Suppressor macrophage treated with lipopolysaccharide for 1 hour (primary cell): Measurements from ENCODE around the gene S100A8.
A peak's percentile ranks its signal among the peaks of the same experiment; 100 is the strongest.

Experiments used
- DNase-seq, 3 donors: peaks; one replicate each; pipeline ENCODE4 v3.0.0-alpha.2; 2020 to 2022

S100A8 gene

GRCh38 chr1:153389973-153390879 is 647 bp downstream of the S100A8 start:
- peak; percentile 27 to 38 (median 32) for DNase-seq

- DNase-seq, result peak in 1 of 3 donors; percentile 28
Measured at GRCh38 chr1:153389401-153389800, 1.5 kb downstream of the S100A8 start.

GRCh38 chr1:153387785-153388184 is 3.1 kb downstream of the S100A8 start:
- no peak for DNase-seq

GRCh38 chr1:153387001-153387400 is 3.9 kb downstream of the S100A8 start:
- DNase-seq, result no peak

- peak; percentile 81 to 92 (median 88) for DNase-seq
Measured at GRCh38 chr1:153386500-153386901, 4.4 kb downstream of the S100A8 start.

GRCh38 chr1:153384958-153385580 is 5.8 kb downstream of the S100A8 start:
- peak; percentile 82 to 87 (median 86) for DNase-seq

GRCh38 chr1:153380711-153381110 is 10.2 kb downstream of the S100A8 start:
- no peak for DNase-seq

GRCh38 chr1:153379591-153379990 is 11.3 kb downstream of the S100A8 start:
- no peak for DNase-seq

- DNase-seq, result peak; percentile 80 to 94 (median 92)
Measured at GRCh38 chr1:153375511-153375910, 15.4 kb downstream of the S100A8 start, which contains the start of gene S100A12. Gene S100A12 (minus strand): TSS chr1:153375621. CDS start chr1:153374592, 1,029 bp downstream.

GRCh38 chr1:153374071-153374470 is 16.8 kb downstream of the S100A8 start:
- DNase-seq, result peak; percentile 51 to 59 (median 53)

- no peak for DNase-seq
Measured at GRCh38 chr1:153372571-153372970, 18.3 kb downstream of the S100A8 start.

GRCh38 chr1:153371231-153371630 is 19.6 kb downstream of the S100A8 start:
- DNase-seq, result no peak

GRCh38 chr1:153370146-153370545 is 20.7 kb downstream of the S100A8 start:
- no peak for DNase-seq

- peak in 2 of 3 donors; percentile 42 to 52 for DNase-seq
Measured at GRCh38 chr1:153368495-153368894, 22.4 kb downstream of the S100A8 start.

GRCh38 chr1:153367090-153367489 is 23.8 kb downstream of the S100A8 start:
- DNase-seq, result no peak

- DNase-seq, result no peak
Measured at GRCh38 chr1:153366261-153366660, 24.6 kb downstream of the S100A8 start.

GRCh38 chr1:153365696-153366095 is 25.2 kb downstream of the S100A8 start:
- no peak for DNase-seq

GRCh38 chr1:153364766-153365666 is 25.9 kb downstream of the S100A8 start:
- DNase-seq, result peak; percentile 47 to 70 (median 65)

- DNase-seq, result peak; percentile 68 to 80 (median 71)
Measured at GRCh38 chr1:153364156-153364555, 26.7 kb downstream of the S100A8 start.

- DNase-seq, result no peak
Measured at GRCh38 chr1:153363641-153364040, 27.2 kb downstream of the S100A8 start.

GRCh38 chr1:153362187-153362775 is 28.6 kb downstream of the S100A8 start:
- no peak for DNase-seq

- no peak for DNase-seq
Measured at GRCh38 chr1:153361480-153362109, 29.3 kb downstream of the S100A8 start.
